Stomach (tissue), 9 donors: ENCODE data around the gene SEC22A. TPM values are rescaled to one million over a fixed set of nuclear protein-coding genes. Genes with fewer than 3 reads are reported as not detected.

ENCODE experiments used
- DNase-seq, 2 donors: peaks; one replicate each; pipeline versions ENCODE4 v3.0.0 to v3.0.0-alpha.2; 2013 to 2019
- H3K27ac ChIP-seq, 5 donors: fragments of 200-600 bp in 4 of 5; sonication (generic) in 4 of 5; one replicate each; pipeline ENCODE4 v1.5.1; 2013 to 2019; ENCODE audit warnings: mild to moderate bottlenecking in 1 of 5, moderate library complexity in 1 of 5
- H3K27me3 ChIP-seq, 3 donors: fragments of 200-600 bp; sonication (generic); one replicate each; pipeline ENCODE4 v1.5.1; 2017 to 2019; ENCODE audit warnings: mixed run types in 1 of 3
- H3K36me3 ChIP-seq, 4 donors: fragments of 200-600 bp; sonication (generic); 1 replicate in 3 of 4; 2 replicates in 1 of 4; pipeline ENCODE4 v1.5.1; 2016 to 2019
- H3K4me1 ChIP-seq, 4 donors: fragments of 200-600 bp; sonication (generic); one replicate each; pipeline ENCODE4 v1.5.1; 2016 to 2019
- H3K4me3 ChIP-seq, 4 donors: fragments of 200-600 bp; sonication (generic) in 3 of 4; one replicate each; pipeline ENCODE4 v1.5.1; 2016 to 2019; ENCODE audit warnings: mild to moderate bottlenecking in 1 of 4
- H3K9me3 ChIP-seq, 4 donors: fragments of 200-600 bp; sonication (generic); one replicate each; pipeline ENCODE4 v1.5.1; 2016 to 2019
- EP300 ChIP-seq: sonication (generic); formaldehyde crosslinking; IDR thresholded peaks from one replicate; pipeline ENCODE4 v1.6.1; 2017; ENCODE audit warnings: antibody characterized with exemption
- POLR2A ChIP-seq, 4 donors: fragments of 450-650 bp; IDR thresholded peaks; one replicate each; pipeline ENCODE4 v1.6.1; 2016; ENCODE audit warnings: antibody characterized with exemption in 4 of 4, control low read depth in 2 of 4, mild to moderate bottlenecking in 1 of 4, moderate library complexity in 1 of 4
- POLR2AphosphoS5 ChIP-seq, 3 donors: sonication (generic); formaldehyde crosslinking; IDR thresholded peaks; one replicate each; pipeline ENCODE4 v1.6.1; 2016; ENCODE audit warnings: antibody characterized with exemption in 3 of 3
- WGBS, 5 donors: extraction: QIAGEN DNeasy Blood & Tissue Kit in 3 of 5; methylation state at CpG; one replicate each; pipeline versions ENCODE4 v1.1.5 to v1.1.7; 2013 to 2018; 5-methylcytosine and 5-hydroxymethylcytosine counted together
- intact Hi-C: fragments of 100-400 bp; cut with DNase I; formaldehyde crosslinking; loops from one replicate; pipeline ENCODE4 v1.15.1; 2023; ENCODE audit warnings: low total_unique reads
- polyA plus RNA-seq, 3 donors: library from polyadenylated mRNA; stranded (reverse); fragments of 200-250 nt; gene quantifications; one replicate each; pipeline ENCODE4 v1.2.3, GENCODE V29; 2013
- total RNA-seq, 5 donors: library from RNA; depleted of rRNA; stranded (reverse); fragments of >200 nt; gene quantifications; one replicate each; pipeline versions ENCODE4 v1.1.0 to v1.2.3, GENCODE V29; 2014 to 2016
- TF ChIP-seq, protein P1 (sequence below), 7 experiments: fragments of 450-650 bp in 4 of 7; fragments of 200-600 bp in 3 of 7; sonication (generic) in 3 of 7; IDR thresholded peaks; one replicate each; pipeline ENCODE4 v1.5.1; 2016 to 2019; ENCODE audit warnings: antibody characterized with exemption in 7 of 7, control low read depth in 2 of 7, mild to moderate bottlenecking in 1 of 7
- donor health status: healthy with polysubstance abuse.
- donor health status: Bipolar disorder and iron deficiency.
- donor health status: healthy.

The SEC22A gene
- total and polyA plus RNA-seq, 8 donors = 1.6 to 26.6 (median 6.7) TPM; not detected in 1

DNA sequence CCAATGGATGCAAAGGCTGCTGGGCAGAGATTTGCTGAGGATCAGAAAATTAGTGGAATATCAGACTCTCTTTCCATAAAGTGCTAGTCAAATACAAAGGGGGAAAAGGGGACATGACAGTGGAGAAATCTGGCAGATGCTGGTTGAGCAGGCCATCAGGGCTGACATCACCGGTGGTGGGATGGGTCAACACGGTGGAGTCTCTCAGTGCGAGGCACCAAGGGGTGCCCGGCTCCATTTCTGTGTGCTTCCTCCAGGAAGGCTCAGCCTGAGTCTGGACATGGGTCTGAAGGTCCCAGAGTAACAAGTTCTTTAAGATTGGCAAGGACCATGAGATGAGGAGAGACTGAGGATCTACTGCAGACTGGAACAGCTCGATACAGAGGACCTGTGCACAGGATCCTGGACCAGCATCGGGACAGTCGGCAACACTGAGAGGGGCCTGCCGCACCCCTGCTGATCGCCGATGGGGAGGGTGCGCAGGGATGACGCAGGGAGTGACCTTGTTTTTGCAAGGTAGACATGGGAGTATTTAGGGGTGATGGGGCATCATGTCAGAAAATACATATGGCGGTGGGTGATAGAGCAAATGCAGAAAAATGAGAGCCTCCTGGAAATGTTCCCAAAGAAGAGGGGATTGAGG lies 92.7 kb downstream of the SEC22A start:
- Histone ChIP-seq H3K4me3 (no peak overlapping the region), H3K36me3 (peaks cover 0 to 88% (median 38%) of the 10 kb centered on the region in 4 donors), H3K27ac (no peak overlapping the region), H3K4me1 (no peaks in the 10 kb centered on the region), H3K9me3 (no peaks in the 10 kb centered on the region), H3K27me3 (peaks cover 0 to 9% (median 0%) of the 10 kb centered on the region in 3 donors)
- no peak for DNase-seq
- 90 to 95% (median 92%) methylated on average over 12 to 13 of the region's 13 CpGs for WGBS, 5 donors
- TF ChIP-seq, protein P1, sequence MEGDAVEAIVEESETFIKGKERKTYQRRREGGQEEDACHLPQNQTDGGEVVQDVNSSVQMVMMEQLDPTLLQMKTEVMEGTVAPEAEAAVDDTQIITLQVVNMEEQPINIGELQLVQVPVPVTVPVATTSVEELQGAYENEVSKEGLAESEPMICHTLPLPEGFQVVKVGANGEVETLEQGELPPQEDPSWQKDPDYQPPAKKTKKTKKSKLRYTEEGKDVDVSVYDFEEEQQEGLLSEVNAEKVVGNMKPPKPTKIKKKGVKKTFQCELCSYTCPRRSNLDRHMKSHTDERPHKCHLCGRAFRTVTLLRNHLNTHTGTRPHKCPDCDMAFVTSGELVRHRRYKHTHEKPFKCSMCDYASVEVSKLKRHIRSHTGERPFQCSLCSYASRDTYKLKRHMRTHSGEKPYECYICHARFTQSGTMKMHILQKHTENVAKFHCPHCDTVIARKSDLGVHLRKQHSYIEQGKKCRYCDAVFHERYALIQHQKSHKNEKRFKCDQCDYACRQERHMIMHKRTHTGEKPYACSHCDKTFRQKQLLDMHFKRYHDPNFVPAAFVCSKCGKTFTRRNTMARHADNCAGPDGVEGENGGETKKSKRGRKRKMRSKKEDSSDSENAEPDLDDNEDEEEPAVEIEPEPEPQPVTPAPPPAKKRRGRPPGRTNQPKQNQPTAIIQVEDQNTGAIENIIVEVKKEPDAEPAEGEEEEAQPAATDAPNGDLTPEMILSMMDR (IDR thresholded peaks at IDR 0.05) = no peak
- TF ChIP-seq POLR2AphosphoS5 (IDR thresholded peaks at IDR 0.05) (no peak), POLR2A (IDR thresholded peaks at IDR 0.05) (no peak), EP300 (no peak)
- intact Hi-C loops = no loop called here

DNA sequence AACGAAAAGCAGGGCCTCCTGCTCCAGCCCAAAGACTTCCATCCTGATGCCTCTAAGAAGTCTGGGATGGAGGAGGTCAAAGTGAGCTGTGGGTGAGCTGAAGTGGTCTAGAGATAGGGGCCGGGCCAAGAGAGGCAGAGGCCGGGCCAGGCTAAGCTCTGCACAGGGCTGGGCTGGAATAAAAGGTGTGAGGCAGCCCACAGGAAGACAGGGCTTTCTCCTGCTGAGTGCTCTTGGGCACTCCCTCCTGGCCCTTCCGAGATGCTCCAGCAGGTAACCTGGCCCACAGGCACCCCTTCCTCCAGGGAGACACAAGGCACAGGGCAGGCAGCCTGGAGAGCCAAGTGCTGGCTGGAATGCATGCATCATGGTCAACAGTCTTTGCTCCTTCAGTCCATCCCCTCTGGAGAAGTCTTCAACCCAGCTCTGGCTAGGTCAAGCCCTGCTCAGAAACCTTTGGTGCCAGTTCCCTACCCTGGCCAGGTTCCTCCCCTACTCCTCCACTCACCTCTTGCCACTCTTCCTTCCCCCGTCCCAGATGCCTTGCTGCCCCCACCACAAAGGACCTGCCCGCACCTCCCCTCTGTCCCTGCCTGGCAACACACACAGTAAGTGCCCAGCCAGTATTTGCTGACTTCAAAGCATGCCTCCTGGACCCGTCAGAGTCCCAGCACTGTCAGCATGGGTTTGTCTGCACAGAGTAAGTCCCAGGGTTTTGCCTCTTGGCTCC lies 93.6 kb downstream of the SEC22A start:
- Histone ChIP-seq H3K4me1 (no peaks in the 10 kb centered on the region), H3K27ac (no peak overlapping the region), H3K27me3 (peaks cover 0 to 9% (median 0%) of the 10 kb centered on the region in 3 donors), H3K36me3 (peaks cover 0 to 88% (median 38%) of the 10 kb centered on the region in 4 donors), H3K9me3 (no peaks in the 10 kb centered on the region), H3K4me3 (no peak overlapping the region)
- 50 to 63% (median 59%) methylated on average over 4 to 7 of the region's 7 CpGs for whole genome bisulfite sequencing, 5 donors
- intact Hi-C loops = no loop called here
- TF ChIP-seq POLR2AphosphoS5 (IDR thresholded peaks at IDR 0.05) (no peak), EP300 (no peak), POLR2A (IDR thresholded peaks at IDR 0.05) (no peak)
- TF ChIP-seq, protein P1 (IDR thresholded peaks at IDR 0.05) = no peak
- DNase-seq = no peak

DNA sequence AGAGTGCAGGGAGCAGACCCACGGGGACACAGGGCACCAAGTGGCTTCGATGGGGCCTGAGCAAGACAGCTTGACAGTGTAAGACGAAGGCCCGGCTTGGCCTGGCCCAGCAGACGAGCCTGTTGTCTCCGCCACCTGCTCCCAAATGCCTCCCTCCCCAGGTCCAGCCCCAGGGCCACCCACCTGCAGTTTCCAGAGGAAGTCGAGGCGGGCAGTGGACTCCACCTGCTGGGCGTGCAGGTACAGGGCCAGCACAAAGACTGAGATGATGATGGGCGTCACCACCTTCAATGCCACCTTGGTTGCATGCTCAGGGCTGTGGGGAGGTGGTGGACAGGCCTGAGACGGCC lies 94.1 kb downstream of the SEC22A start:
- no peak for DNase-seq

DNA sequence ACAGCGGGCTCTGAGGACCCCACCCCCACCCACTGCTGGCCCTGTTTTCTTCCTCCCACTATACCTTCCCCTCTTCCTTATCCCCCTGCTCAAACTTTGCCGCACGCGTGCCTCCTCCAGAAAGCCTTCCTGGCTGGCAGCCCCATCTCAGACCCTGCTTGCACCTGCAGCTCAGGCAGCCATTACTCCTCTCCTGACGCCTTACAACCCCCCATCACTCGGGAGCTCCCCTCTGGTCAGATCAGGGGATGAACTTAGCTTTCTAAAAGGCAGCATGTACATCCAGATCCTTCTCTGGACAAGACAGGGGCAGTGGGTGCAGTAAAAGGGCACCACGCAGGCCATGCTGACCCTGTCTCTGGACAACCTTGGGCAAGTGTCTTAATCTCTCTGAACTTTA lies 94.5 kb downstream of the SEC22A start:
- H3K27ac ChIP-seq = no peak overlapping the region
- H3K36me3 ChIP-seq = peaks cover 0 to 85% (median 38%) of the 10 kb centered on the region in 4 donors
- H3K27me3 ChIP-seq = peaks cover 0 to 9% (median 0%) of the 10 kb centered on the region in 3 donors
- no peak for DNase-seq
- TF ChIP-seq, protein P1 (IDR thresholded peaks at IDR 0.05) = no peak
- TF ChIP-seq POLR2A (IDR thresholded peaks at IDR 0.05) (no peak), POLR2AphosphoS5 (IDR thresholded peaks at IDR 0.05) (no peak), EP300 (no peak)
- H3K4me1 ChIP-seq = no peaks in the 10 kb centered on the region
- 77 to 86% (median 84%) methylated on average over 6 to 7 of the region's 7 CpGs for WGBS, 5 donors
- no peak overlapping the region for H3K4me3 ChIP-seq
- no peaks in the 10 kb centered on the region for H3K9me3 ChIP-seq
- intact Hi-C loops = no loop called here

More for the DNA sequence above, 94.1 kb downstream of the SEC22A start:
- Histone ChIP-seq H3K4me3 (no peak overlapping the region), H3K9me3 (no peaks in the 10 kb centered on the region), H3K27me3 (peaks cover 0 to 9% (median 0%) of the 10 kb centered on the region in 3 donors), H3K4me1 (no peaks in the 10 kb centered on the region), H3K36me3 (peaks cover 0 to 87% (median 38%) of the 10 kb centered on the region in 4 donors), H3K27ac (no peak overlapping the region)
- TF ChIP-seq, protein P1 (IDR thresholded peaks at IDR 0.05) = no peak
- TF ChIP-seq POLR2A (IDR thresholded peaks at IDR 0.05) (no peak), POLR2AphosphoS5 (IDR thresholded peaks at IDR 0.05) (no peak), EP300 (no peak)
- intact Hi-C loops = no loop called here
- WGBS, 5 donors = 67 to 74% (median 70%) methylated on average over 8 to 10 of the region's 11 CpGs
